CD4-positive, alpha-beta T cell (primary cell): Measurements from ENCODE around the gene G3BP2. TPM values are rescaled to one million over a fixed set of nuclear protein-coding genes. Genes with fewer than 3 reads are reported as not detected.

Experiments
- ATAC-seq: fragments of 200-7000 bp; cut with Tn5 transposase; one replicate; pipeline ENCODE4 v1.10.0; 2022; ENCODE audit warnings: mild to moderate bottlenecking; ENCODE audit not compliant: poor library complexity
- CTCF ChIA-PET: fragments of 350-600 bp; sonication (Branson Sonifier 250); formaldehyde crosslinking; loops from one replicate; lab custom pipeline; 2021; ENCODE audit warnings: antibody characterized with exemption, inconsistent platforms; lab: Charles Lee
- POLR2A ChIA-PET: fragments of 350-600 bp; sonication (Branson Sonifier 250); formaldehyde crosslinking; loops from one replicate; lab custom pipeline; 2021; ENCODE audit warnings: antibody characterized with exemption, inconsistent platforms; lab: Charles Lee
- DNase-seq, 14 experiments: peaks; one replicate each; pipeline ENCODE4 v3.0.0-alpha.2; 2013 to 2020; ENCODE audit warnings: mixed read lengths in 2 of 14
- H3K27ac ChIP-seq, 2 donors: one replicate each; pipeline versions ENCODE4 v1.5.1 to v1.7.0; 2013; ENCODE audit warnings: low read length in 2 of 2, low read depth in 1 of 2, mild to moderate bottlenecking in 1 of 2
- H3K27me3 ChIP-seq, 2 experiments: 1 replicate in 1 of 2; 2 replicates in 1 of 2; pipeline versions ENCODE4 v1.6.1 to v1.7.0; 2013; ENCODE audit warnings: low read length in 2 of 2, control low read depth in 1 of 2, mild to moderate bottlenecking in 1 of 2, moderate library complexity in 1 of 2; ENCODE audit not compliant: insufficient read depth in 2 of 2, control insufficient read depth in 1 of 2
- H3K36me3 ChIP-seq: one replicate; pipeline ENCODE4 v1.6.1; 2013; ENCODE audit warnings: low read length, control low read depth; ENCODE audit not compliant: insufficient read depth
- H3K4me1 ChIP-seq: one replicate; pipeline ENCODE4 v1.6.1; 2013; ENCODE audit warnings: low read length, control low read depth; ENCODE audit not compliant: insufficient read depth
- H3K4me3 ChIP-seq: one replicate; pipeline ENCODE4 v1.5.1; 2013; ENCODE audit warnings: mild to moderate bottlenecking, low read length, moderate library complexity
- H3K9me3 ChIP-seq, 2 experiments: 1 replicate in 1 of 2; 2 replicates in 1 of 2; pipeline versions ENCODE4 v1.6.1 to v1.7.0; 2013; ENCODE audit warnings: low read length in 2 of 2, mild to moderate bottlenecking in 2 of 2, control low read depth in 1 of 2, moderate library complexity in 1 of 2; ENCODE audit not compliant: control insufficient read depth in 1 of 2, insufficient read depth in 1 of 2
- H3K27ac Mint-ChIP-seq: one replicate; pipeline ENCODE4 v1.8.0; 2020; ENCODE audit warnings: mixed read lengths
- H3K27me3 Mint-ChIP-seq: one replicate; pipeline ENCODE4 v1.8.0; 2021; ENCODE audit warnings: mixed read lengths
- H3K36me3 Mint-ChIP-seq: one replicate; pipeline ENCODE4 v1.8.0; 2021; ENCODE audit warnings: low read depth, mixed read lengths
- H3K4me1 Mint-ChIP-seq: one replicate; pipeline ENCODE4 v1.8.0; 2021; ENCODE audit warnings: low read depth, mixed read lengths
- H3K4me3 Mint-ChIP-seq: one replicate; pipeline ENCODE4 v1.8.0; 2020; ENCODE audit warnings: mild to moderate bottlenecking, mixed read lengths
- H3K9me3 Mint-ChIP-seq: one replicate; pipeline ENCODE4 v1.8.0; 2020; ENCODE audit warnings: mixed read lengths
- intact Hi-C, 2 experiments: fragments of 100-400 bp; cut with DNase I in 1 of 2; cut with micrococcal nuclease in 1 of 2; formaldehyde crosslinking; loops; one replicate each; pipeline versions ENCODE4 v1.15.1 to v1.9.0; 2023 to 2025; cut with DNase I, micrococcal nuclease
- total RNA-seq, 174 experiments: library from RNA in 2 of 174; stranded (reverse) in 2 of 174; gene quantifications; one replicate each; pipeline ENCODE4 v1.2.3 and lab custom pipeline; 2021 to 2026
- TF ChIP-seq, protein P1 (sequence below): fragments of 200-600 bp; IDR thresholded peaks from one replicate; pipeline ENCODE4 v1.8.0; 2022; ENCODE audit warnings: antibody characterized with exemption, mild to moderate bottlenecking

Gene G3BP2
- total RNA-seq, 2 experiments from 2014 or later: 319 to 322 TPM

DNA sequence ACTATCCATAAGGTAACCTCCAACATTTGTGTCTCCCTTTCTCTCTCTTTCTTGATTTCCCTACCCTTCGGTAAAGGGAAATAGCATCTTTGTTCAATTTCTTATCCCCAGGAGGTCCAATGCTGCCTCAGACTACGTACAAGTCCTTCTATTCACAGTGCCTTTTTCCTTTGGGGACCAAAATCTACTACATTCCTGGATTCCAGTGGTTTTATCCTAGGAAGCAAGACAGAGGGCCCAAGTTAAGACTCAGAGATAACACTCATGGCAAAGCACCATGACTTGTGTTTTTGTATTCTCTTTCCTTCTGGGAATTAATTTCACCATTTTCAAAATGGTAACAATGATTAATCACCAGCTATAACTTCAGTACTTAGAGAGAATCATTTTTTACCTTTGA, 10.6 kb downstream of the G3BP2 start:
- no peaks in the 10 kb centered on the region for H3K27me3 ChIP-seq
- Mint-ChIP-seq H3K4me1 (peaks cover 77% of the 10 kb centered on the region), H3K9me3 (no peaks in the 10 kb centered on the region), H3K4me3 (no peak overlapping the region), H3K36me3 (peaks cover 60% of the 10 kb centered on the region), H3K27ac (peak overlapping the region; percentile 31), H3K27me3 (no peaks in the 10 kb centered on the region)
- DNase-seq (no peak), ATAC-seq (no peak)
- CTCF ChIA-PET: no interaction called here
- no peak overlapping the region for H3K4me3 ChIP-seq
- intact Hi-C loops: no loop called here
- H3K9me3 ChIP-seq: no peaks in the 10 kb centered on the region
- peaks cover 30% of the 10 kb centered on the region for H3K4me1 ChIP-seq
- POLR2A ChIA-PET: interaction anchor here (0.7 kb wide), 1 partner anchor 8 kb away, joined by 5 read pairs; no protein-coding TSS in a partner anchor
- peaks cover 47% of the 10 kb centered on the region for H3K36me3 ChIP-seq
- H3K27ac ChIP-seq: no peak overlapping the region
- TF ChIP-seq, protein P1, sequence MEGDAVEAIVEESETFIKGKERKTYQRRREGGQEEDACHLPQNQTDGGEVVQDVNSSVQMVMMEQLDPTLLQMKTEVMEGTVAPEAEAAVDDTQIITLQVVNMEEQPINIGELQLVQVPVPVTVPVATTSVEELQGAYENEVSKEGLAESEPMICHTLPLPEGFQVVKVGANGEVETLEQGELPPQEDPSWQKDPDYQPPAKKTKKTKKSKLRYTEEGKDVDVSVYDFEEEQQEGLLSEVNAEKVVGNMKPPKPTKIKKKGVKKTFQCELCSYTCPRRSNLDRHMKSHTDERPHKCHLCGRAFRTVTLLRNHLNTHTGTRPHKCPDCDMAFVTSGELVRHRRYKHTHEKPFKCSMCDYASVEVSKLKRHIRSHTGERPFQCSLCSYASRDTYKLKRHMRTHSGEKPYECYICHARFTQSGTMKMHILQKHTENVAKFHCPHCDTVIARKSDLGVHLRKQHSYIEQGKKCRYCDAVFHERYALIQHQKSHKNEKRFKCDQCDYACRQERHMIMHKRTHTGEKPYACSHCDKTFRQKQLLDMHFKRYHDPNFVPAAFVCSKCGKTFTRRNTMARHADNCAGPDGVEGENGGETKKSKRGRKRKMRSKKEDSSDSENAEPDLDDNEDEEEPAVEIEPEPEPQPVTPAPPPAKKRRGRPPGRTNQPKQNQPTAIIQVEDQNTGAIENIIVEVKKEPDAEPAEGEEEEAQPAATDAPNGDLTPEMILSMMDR: no peak

DNA sequence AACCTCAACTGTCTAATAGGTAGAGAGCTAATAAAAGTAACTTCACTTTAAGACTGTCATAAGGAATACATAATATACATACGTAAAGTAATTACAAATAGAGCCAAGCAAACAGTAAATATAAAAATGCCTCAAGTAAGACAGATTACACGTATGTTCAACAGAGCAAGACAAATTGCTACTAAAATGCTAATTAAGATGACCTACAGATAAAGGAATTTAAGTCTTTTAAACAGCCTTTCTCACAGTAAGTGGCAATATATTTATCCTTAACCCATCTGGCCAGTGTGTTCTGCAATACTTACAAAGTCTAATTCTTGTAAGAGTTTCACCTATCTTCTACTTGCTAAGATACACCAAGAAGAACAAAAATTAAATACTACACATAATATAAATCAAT, 12.7 kb downstream of the G3BP2 start:
- Mint-ChIP-seq H3K4me3 (no peak overlapping the region), H3K9me3 (no peaks in the 10 kb centered on the region), H3K36me3 (peaks cover 81% of the 10 kb centered on the region), H3K4me1 (peaks cover 76% of the 10 kb centered on the region), H3K27ac (no peak overlapping the region), H3K27me3 (no peaks in the 10 kb centered on the region)
- ATAC-seq (no peak), DNase-seq (no peak)
- CTCF ChIA-PET: interaction anchor here (2.8 kb wide), 1 partner anchor 64 kb away, joined by 10 read pairs; the partner anchor contains the start of gene USO1
- Histone ChIP-seq H3K9me3 (no peaks in the 10 kb centered on the region), H3K36me3 (peaks cover 64% of the 10 kb centered on the region), H3K4me1 (peaks cover 26% of the 10 kb centered on the region), H3K27me3 (no peaks in the 10 kb centered on the region), H3K27ac (no peak overlapping the region), H3K4me3 (no peak overlapping the region)
- TF ChIP-seq, protein P1: no peak
- intact Hi-C loops: no loop called here
- POLR2A ChIA-PET: interaction anchor here (1.5 to 2.8 kb wide), 2 partner anchors 10 to 64 kb away, joined by 4 to 8 read pairs; partner anchors contain the start of gene USO1

DNA sequence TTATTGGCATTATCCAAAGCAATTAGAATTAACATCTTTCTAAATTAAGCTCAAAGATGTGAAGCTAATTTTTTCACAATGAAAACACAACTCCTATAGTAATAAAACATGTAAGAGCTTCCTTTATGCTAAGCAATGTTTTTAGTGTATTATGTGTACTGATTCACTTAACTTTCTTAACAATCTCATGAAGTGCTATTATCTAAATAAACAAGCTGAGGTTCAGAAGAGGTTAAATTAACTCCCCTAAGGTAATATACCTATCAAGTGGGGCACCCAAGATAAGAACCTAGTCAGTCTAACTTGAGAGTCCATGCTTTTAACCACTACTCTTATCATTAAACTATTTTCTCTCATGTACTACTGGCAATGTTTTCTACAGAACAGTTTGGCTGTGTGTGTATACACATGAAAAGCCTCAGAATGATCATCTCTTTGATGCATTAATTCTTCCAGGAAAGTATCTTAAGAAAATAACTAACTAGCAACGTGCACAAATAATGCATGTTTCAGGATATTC, 13.6 kb downstream of the G3BP2 start:
- POLR2A ChIA-PET: interaction anchor here (0.7 to 2.8 kb wide), 3 partner anchors 11 to 65 kb away, joined by 3 to 8 read pairs (median 4); partner anchors contain the start of gene USO1
- CTCF ChIA-PET: interaction anchor here (0.8 to 2.8 kb wide), 2 partner anchors 21 to 65 kb away, joined by 3 to 10 read pairs; partner anchors contain the start of gene USO1
- Mint-ChIP-seq H3K27ac (peak overlapping the region; percentile 56), H3K36me3 (peaks cover 85% of the 10 kb centered on the region), H3K9me3 (no peaks in the 10 kb centered on the region), H3K27me3 (no peaks in the 10 kb centered on the region), H3K4me1 (peaks cover 78% of the 10 kb centered on the region), H3K4me3 (no peak overlapping the region)
- H3K9me3 ChIP-seq: no peaks in the 10 kb centered on the region
- H3K4me1 ChIP-seq: peaks cover 20% of the 10 kb centered on the region
- ATAC-seq (no peak), DNase-seq (no peak)
- H3K27ac ChIP-seq: no peak overlapping the region
- peaks cover 71% of the 10 kb centered on the region for H3K36me3 ChIP-seq
- no peak overlapping the region for H3K4me3 ChIP-seq
- H3K27me3 ChIP-seq: no peaks in the 10 kb centered on the region
- intact Hi-C loops: loop anchor here (5.0 kb wide), 2 partner anchors 38 to 118 kb away; no protein-coding TSS in a partner anchor
- TF ChIP-seq, protein P1: no peak
